ENCODE measurements around the gene FRMPD2.
A peak's percentile ranks its signal among the peaks of the same experiment; 100 is the strongest.

Gene FRMPD2, protein sequence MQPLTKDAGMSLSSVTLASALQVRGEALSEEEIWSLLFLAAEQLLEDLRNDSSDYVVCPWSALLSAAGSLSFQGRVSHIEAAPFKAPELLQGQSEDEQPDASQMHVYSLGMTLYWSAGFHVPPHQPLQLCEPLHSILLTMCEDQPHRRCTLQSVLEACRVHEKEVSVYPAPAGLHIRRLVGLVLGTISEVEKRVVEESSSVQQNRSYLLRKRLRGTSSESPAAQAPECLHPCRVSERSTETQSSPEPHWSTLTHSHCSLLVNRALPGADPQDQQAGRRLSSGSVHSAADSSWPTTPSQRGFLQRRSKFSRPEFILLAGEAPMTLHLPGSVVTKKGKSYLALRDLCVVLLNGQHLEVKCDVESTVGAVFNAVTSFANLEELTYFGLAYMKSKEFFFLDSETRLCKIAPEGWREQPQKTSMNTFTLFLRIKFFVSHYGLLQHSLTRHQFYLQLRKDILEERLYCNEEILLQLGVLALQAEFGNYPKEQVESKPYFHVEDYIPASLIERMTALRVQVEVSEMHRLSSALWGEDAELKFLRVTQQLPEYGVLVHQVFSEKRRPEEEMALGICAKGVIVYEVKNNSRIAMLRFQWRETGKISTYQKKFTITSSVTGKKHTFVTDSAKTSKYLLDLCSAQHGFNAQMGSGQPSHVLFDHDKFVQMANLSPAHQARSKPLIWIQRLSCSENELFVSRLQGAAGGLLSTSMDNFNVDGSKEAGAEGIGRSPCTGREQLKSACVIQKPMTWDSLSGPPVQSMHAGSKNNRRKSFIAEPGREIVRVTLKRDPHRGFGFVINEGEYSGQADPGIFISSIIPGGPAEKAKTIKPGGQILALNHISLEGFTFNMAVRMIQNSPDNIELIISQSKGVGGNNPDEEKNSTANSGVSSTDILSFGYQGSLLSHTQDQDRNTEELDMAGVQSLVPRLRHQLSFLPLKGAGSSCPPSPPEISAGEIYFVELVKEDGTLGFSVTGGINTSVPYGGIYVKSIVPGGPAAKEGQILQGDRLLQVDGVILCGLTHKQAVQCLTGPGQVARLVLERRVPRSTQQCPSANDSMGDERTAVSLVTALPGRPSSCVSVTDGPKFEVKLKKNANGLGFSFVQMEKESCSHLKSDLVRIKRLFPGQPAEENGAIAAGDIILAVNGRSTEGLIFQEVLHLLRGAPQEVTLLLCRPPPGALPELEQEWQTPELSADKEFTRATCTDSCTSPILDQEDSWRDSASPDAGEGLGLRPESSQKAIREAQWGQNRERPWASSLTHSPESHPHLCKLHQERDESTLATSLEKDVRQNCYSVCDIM (N-terminal part only)

DNA sequence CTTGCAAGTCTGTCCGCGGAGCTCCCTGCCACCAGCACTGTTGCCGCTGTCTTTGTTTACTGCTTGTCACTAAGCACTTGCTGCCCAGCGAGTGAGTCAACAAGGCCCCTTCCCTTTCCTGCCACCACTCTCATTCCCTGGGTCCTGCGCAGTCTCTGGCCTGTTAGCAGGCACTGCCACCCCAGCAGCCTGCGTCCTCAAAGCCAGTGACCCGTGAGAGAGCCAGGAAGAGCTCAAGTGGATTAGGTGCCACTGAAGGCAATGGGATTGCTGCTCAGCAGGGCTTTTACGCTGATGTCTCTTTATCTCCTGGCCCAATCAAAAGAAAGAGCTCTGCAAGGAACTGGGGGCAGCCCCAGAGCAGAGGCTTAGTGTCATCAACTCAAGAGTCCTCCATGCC lies at the start of gene FRMPD2:
Gene FRMPD2, minus strand, starts transcription at position 61 of the 400 bp plus-strand sequence. CDS start 129 bp downstream, outside the sequence.
- DNase-seq (ENCODE audit: low read depth in 2 of 2): no peak

DNA sequence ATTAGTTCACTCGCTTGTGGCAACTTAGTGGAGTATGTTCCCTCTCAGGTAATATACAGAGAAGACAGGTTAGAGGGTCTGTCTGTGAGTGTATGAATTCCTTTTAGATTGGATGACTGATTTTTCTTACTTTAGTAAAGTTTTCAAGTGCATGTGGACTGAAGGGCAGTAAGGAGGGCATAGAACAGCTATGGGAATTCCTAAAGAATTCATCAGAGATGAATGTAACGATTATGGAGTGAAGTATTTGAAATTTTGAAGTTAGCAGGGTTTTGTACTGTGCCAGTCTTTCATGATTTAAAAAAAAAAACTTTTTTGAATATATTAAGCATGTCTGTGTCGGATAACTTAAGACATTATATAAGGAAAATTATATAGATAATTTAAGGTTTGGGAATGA lies 47.5 kb upstream of the FRMPD2 start:
- no peak for DNase-seq (ENCODE audit: low read depth in 2 of 2)

DNA sequence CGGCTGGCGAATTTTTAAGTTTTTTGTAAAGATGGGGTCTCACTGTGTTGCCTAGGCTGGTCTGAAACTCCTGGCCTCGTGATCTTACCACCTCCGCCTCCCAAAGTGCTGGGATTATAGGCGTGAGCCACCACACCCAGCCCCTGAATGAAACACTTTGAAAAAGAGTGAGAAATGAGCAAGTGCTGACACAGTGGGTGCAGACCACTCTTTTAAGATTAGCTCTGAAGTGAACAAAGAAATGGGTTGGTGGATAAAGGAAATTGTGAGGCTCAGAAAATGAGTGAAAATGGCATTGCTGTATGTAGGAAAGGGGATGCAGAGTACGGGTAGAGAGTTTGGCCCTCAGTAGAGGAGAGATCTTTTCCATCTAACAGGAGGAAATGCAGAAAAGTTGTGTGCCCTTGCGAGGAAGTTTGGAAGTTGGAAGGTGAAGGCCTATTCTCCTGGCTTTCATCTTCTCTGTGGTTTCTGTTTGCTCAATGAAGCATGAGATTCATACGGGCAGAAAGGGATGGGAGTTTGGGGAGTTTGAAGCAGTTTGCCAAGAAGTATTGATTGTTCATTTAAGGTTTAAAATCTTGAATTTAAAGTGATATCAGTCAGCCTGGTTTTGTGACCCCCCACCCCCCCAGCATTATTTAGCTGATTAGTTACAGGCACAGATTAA lies 43.0 kb upstream of the FRMPD2 start:
- DNase-seq (ENCODE audit: low read depth in 2 of 2): no peak

DNA sequence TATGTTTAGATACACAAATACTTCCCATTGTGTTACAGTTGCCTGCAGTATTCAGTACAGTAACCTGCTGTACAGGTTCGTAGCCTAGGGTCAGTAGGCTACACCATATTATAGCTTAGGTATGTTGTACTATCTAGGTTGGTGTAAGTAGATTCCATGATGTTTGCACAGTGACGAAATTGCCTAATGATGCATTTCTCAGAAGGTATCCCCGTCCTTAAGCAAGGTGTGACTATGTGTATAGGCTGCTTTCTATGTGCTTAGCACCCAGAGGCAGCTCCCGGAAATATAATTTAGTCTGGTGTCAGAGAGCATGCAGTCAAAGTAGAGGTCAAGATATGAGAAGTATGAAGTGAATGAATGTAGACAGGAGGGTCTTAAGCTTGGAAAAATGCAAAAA lies 41.7 kb upstream of the FRMPD2 start:
- no peak for DNase-seq (ENCODE audit: low read depth in 2 of 2)

DNA sequence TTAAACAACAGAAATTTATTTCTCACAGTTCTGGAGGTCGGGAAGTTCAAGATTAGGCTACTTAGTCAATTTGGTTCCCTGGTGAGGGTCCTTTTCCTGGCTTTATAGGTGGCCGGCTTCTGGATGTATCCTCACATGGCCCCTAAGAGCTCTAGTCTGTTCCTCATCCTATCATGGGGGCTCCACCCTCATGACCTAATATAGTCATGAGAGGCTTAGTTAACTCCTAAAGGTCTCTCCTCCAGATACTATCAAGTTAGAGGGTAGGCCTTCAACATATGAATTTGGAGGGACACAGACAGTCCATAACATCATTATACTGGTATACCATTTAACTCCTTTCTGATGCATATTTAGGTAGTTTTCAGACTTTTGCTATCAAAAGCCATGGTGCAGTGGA lies 39.6 kb upstream of the FRMPD2 start:
- no peak for DNase-seq (ENCODE audit: low read depth in 2 of 2)

DNA sequence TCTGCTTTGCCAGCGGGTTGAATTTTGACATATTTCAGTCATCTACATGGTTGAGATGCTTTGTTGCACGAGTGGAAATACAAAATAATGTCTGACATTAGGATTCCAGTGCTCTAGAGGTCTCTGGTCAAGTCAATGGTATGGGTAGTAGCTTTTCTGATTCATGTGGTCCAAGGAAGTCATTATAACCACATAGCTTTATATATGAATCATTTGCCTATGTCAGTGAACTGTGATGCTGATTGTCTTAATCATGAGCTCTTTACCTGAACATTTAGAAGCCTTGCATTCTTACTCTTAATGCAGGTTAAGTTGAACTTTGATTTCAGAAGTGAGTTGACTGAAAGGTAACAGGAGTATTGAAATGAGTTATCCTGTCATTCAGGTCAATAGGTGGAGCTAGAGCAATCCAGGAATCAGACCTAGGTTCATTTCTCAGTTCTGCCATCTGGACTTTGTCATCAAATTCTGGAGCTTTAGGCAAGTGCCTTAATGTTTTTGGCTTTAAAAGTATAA lies 35.3 kb upstream of the FRMPD2 start:
- DNase-seq (ENCODE audit: low read depth in 2 of 2): no peak

DNA sequence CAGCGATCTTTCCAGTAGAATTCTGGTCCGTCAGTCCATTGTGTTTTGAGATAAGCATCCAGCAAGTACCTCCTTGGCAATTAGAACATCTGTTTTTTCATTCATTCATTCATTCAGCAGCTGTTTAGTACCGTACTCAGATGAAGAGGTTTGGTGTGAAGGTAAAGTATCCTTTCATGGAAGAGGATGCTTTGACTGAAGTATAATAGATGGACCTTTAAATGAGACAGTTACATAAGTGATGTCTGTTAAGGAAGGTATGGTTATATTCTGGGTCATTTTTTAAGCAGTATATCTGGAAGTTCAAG lies 33.2 kb upstream of the FRMPD2 start:
- DNase-seq (ENCODE audit: low read depth in 2 of 2): no peak

DNA sequence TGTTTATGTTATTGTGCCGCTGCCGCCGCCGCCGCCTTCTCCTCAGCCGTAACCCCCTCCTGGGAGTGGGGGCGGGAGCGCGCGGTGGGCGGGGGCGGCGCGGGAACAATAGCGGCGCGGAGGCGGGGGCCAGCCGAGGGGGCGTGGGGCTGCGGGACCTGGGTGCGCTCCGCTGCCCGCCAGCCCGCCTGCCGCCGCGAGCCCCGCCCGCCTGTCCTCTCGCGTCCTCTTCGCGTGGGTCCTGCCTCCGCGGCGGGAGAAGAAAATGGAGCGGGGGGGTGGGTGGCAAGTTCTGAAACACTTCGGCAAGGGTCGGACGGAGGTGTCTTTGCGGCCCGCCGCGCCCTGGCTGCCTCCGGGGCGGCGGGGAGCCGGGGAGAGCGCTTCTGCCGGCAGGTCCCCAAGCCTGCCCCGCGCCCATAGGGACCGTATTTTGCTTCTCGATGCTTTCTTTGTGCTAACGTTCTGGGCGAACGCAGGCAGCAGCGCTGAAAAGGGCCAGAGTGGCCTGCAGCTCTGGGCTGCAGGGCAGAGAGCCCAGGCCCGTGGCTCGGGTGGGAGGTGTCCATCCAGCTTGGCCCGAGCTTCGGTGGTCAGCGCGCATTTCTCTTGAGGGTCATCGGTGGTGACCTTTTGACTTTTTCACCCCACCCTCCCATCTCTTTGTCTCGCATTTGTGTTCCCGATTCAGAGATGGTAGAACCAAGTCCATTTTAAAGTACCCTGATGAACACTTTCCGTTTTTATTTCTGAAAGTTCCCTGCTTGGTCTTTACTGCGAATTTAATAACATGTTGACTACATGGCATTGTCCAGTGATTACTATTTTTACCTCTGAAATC lies 32.6 kb upstream of the FRMPD2 start:
- peak in 1 of 2 donors; percentile 33 for DNase-seq (ENCODE audit: low read depth in 2 of 2)

DNA sequence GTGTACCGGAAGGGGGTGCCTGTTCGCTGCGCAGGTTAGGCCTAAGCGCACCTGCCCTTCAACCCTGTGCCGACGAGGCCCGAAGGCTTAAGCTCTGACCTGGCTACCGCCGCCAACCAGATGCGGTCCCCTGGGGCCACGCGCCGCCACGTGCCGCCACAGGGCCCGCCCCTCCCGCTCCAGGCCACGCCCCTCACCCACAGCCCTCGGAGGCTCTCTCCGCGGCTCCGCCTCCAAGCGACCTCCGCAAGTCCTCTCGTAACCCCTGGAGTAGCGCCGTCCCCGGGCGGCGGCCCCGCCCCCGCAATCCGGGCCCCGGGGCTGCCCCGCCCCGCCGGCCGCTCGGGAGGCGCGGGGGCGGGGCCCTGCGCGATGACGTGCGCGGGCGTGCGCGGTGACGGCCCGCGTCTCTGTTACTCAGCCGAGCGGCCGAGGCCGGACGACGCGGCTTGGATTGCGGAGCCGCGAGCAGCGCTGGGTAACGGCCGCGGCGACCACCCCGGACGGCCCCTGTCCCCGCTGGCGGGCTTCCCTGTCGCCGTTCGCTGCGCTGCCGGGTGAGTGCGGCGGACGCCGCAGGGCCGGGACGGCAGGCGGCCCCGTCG lies 31.9 kb upstream of the FRMPD2 start, which contains the start of gene MAPK8:
Gene MAPK8, plus strand, starts transcription at position 413 of the 605 bp plus-strand sequence. CDS start 94,984 bp downstream, outside the sequence.
- peak; percentile 83 to 87 for DNase-seq (ENCODE audit: low read depth in 2 of 2)

DNA sequence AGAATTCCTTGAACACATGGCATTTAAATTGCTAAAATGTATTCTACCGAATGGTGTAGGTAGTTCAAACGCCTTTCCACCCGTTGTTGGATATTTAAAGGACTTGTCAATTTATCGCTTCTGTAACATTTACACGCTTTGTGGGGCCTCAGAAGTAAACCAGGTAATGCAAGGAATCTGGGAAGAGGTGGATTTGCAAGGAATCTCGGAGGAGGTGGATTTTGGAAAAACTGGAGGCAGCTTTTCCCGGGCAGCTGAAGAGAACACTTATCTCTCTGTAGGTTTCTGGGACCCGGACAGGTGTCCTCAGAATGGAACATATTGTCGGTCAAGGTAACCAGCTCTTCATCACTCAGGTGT lies 31.4 kb upstream of the FRMPD2 start:
- no peak for DNase-seq (ENCODE audit: low read depth in 2 of 2)

DNA sequence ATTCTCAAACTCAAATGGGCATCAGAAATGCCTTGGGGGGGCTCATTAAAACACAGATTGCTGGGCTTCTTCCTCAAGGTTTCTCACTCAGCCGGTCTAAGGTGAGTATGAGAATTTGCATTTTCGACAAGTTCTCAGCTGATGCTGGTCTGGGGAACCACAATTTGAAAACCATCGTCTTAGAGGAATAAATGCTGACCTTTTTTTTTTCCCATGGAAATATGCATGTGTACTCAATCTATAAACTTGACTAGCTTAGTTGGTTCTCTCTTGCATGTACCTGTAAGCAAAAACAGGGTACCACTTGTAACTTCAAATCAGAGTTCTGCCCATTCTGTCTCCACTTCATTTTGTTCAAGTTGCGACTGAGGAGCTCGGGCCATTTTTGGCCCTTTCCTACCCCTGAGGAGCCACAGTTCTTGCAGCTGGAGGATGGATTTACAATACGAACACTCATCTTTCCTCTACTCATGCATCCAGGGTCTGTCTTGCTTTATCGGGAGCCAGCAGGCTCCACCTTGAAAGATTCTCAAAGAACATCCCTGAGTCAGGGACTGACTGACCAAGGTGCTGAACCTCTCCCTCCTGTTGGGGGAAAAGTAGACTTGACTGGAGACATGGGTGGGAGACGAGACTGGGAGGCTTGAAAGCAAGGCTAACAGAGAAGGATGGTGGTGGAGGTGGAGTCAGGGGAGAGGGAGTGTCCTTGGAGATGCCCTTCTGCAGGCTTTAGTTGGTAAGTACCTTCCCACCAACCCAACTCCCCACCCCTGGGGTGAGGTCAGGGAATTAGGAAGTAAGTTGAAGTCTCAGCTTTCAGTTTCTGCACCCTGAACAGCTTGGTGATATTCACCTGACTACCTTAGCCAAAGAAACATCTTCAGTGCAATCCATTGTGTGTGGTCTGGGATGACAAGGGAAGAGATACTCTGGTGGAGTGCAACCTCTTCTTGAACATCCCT lies 28.3 kb upstream of the FRMPD2 start:
- no peak for DNase-seq (ENCODE audit: low read depth in 2 of 2)

DNA sequence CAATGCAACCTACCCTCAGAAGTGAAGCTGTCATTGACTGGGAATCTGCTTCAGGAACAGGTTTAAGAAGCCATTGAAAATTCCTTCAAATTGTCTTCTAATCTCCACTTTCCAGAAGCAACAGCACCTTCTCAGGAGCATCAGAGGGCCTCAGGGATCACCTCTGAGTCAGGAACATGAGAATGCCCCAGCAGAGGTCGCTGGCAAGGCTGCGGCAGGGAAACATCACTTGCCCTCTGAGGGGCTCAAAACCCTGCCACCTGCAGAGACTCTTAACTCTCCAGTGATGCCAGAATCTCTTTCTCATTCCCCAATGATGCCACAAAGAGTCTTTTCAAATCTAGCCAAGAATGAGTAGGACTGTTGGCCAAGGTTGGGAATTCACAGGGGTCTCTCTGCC lies 26.1 kb upstream of the FRMPD2 start:
- DNase-seq (ENCODE audit: low read depth in 2 of 2): no peak

DNA sequence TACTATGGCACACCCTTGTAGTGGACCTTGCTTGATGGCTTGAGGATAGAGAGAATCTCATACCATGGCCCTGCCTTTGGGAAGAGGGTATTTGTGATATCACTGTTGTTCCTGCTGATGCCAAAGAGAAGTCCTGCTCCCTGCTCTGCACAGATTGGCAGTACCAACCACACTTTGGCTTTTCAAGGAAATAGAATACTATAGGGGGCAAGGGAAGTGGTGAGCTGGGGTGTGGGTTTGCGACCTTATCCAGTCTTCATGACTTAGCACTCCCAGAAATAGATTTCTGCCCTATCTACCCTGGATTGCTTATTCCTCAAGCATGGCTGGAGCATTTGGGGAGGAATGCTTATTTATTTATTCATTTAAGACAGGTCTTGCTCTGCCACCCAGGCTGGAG lies 25.2 kb upstream of the FRMPD2 start:
- DNase-seq (ENCODE audit: low read depth in 2 of 2): no peak

DNA sequence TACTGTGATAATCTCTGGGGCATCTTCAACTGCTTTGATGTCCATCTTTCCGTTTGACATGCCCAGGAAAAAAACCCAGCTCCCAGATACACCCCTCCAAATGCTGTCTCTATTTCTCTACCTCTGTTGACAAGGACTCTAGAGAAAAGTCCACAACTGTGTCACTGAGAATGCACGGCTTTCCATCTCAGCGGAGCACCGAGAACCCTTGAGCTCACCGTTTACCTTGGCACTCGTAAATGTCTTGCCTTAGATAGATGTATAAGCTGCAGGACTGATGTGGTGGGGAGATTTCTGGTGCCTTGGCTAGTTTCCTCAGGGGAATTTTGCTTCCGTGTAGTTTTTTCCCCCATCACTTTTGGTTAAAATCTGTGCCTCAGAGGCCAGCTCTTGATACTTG lies 24.6 kb upstream of the FRMPD2 start:
- DNase-seq (ENCODE audit: low read depth in 2 of 2): no peak

DNA sequence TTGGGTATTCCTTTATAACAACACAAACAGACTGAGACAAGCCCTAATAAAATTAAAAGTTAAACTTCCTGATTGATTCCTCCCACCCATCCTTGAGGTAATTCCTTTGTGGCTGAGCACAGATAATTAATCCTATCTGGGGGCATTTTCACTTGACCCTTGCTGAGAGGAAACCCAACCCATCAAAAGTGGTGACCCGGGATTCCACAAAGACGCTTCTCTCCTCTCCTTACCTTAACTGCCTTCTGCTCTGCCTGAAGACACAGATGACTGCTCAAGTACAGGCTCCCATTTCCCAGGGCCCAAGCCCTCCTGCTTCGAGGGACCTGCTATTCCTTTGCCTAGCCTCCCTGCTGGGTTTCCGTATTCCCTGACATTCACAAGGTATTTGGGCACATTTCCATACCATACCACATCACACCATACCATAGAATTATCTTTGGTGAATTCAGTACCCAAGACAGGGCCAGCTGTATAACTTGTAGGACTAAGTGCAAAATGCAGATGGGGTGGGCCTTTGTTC lies 22.1 kb upstream of the FRMPD2 start:
- no peak for DNase-seq (ENCODE audit: low read depth in 2 of 2)

DNA sequence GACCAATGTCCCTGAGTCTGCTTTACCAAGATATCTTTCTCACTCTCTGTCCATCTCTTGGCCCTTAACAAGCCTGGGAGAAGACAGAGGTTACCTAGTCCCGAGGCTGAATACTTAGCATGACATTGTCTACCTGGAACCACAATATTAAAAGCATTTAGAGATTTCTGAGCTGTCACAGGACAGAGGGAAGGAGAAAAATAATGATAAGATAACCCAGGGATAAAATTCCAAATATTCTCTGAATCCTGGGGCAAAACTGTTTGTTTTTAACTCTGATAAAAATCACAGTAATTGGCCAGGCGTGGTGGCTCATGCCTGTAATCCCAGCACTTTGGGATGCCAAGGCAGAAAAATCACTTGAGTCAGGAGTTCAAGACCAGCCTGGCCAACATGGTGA lies 19.9 kb upstream of the FRMPD2 start:
- no peak for DNase-seq (ENCODE audit: low read depth in 2 of 2)

DNA sequence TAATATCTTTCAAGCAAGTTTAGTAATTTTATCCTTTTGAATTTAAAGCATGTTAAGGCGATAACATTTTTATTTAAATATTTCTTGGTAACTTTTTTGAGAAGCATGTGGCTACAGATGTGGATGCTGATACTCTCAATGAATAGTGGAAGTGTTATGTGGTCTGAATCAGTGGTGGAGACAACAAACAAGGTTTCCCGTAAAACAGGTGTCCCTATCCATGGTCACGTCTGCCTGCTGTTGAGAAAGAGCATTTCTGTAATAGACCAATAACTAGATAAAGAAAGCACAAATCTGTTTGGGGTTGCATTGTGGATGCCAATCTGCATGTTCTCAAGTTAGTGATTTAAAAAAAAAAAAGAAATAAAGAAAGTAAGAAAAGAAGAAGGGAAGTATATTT lies 18.1 kb upstream of the FRMPD2 start:
- no peak for DNase-seq (ENCODE audit: low read depth in 2 of 2)

DNA sequence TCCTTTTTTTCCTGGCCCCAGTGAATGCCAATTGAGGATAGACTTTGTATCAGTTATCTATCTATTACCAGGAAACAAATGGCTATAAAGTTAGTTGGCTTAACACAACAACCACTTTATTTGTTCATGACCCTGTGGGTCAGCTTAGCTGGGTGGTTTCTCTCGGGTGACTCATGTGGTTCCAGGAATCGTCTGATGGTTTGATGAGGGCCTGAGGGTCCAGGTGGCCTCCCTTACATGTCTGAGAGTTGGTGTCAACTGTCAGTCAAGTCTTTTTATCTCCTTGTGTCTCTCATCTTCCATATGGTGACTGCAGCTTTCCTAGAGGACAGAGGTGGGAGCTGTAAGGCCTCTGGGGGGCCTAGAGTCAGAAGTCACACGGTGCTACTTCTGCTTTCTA lies 16.7 kb upstream of the FRMPD2 start:
- DNase-seq (ENCODE audit: low read depth in 2 of 2): no peak

DNA sequence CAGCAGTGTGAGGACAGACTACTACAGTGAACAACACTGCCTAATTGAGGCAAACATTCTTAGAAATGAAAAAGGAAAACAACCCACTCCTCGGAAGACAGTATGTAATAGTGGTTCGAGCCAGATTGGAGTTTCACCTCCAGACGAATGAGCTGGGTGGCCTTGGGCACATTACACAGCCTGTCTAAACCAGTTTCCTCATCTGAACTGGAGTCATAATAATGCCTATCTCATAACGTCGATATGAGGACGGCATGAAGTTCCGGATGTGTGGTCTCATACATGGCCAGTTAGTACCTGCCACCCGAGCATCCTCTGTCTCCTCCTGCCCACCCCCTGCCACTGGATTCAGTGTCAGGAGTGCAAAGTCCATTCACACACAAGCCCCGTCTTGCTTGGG lies 15.8 kb upstream of the FRMPD2 start:
- no peak for DNase-seq (ENCODE audit: low read depth in 2 of 2)

All from stimulated activated CD4-positive, alpha-beta T cell treated with anti-CD3 and anti-CD28 coated beads, Interleukin-15, amount 100 ng/mL, for 48 hours (primary cell).